OCI-LY3 (cell line): ENCODE results near the gene ISG20L2.

Source experiments
- EZH2phosphoT487 ChIP-seq: fragments of 200-600 bp; shearing (Covaris generic); IDR thresholded peaks from 2 replicates; pipeline ENCODE4 v1.6.1; 2018; ENCODE audit warnings: antibody characterized with exemption, mixed run types, low read depth
- TF ChIP-seq, protein P1 (sequence below): fragments of 200-600, 300-600 bp; sonication (generic); IDR thresholded peaks from 2 replicates; pipeline ENCODE4 v1.5.1; 2014; ENCODE audit warnings: antibody characterized with exemption, low read length, low read depth

DNA sequence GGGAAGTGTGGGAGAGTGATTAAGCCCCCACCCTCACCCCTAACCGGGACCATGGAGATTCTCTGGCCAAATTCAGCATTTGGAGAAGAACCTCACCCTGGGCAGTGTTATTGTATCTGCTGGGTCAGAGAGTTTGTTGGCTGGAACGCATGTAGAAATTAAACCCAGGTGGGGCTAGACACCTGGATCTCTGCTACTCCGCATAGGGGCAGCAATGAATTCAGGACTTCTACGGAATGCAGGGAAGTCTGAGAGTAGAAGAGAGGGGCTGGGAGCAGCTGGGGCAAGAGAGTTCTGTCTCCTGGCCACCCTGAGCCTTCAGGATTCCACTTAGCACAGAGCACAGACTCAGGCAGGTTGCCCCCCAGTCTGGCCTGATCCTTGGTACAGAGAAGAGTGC lies 19.5 kb downstream of the ISG20L2 start:
- TF ChIP-seq, protein P1, sequence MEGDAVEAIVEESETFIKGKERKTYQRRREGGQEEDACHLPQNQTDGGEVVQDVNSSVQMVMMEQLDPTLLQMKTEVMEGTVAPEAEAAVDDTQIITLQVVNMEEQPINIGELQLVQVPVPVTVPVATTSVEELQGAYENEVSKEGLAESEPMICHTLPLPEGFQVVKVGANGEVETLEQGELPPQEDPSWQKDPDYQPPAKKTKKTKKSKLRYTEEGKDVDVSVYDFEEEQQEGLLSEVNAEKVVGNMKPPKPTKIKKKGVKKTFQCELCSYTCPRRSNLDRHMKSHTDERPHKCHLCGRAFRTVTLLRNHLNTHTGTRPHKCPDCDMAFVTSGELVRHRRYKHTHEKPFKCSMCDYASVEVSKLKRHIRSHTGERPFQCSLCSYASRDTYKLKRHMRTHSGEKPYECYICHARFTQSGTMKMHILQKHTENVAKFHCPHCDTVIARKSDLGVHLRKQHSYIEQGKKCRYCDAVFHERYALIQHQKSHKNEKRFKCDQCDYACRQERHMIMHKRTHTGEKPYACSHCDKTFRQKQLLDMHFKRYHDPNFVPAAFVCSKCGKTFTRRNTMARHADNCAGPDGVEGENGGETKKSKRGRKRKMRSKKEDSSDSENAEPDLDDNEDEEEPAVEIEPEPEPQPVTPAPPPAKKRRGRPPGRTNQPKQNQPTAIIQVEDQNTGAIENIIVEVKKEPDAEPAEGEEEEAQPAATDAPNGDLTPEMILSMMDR, result no peak
- no peak for TF ChIP-seq EZH2phosphoT487
